ENCODE results near the gene CCDC57.
A peak's percentile ranks its signal among the peaks of the same experiment; 100 is the strongest.

The CCDC57 gene

GRCh38 chr17:82062076-82062983 lies 150.3 kb downstream of the CCDC57 start:
- no peak for DNase-seq (ENCODE audit: low read depth in 2 of 2)

DNA sequence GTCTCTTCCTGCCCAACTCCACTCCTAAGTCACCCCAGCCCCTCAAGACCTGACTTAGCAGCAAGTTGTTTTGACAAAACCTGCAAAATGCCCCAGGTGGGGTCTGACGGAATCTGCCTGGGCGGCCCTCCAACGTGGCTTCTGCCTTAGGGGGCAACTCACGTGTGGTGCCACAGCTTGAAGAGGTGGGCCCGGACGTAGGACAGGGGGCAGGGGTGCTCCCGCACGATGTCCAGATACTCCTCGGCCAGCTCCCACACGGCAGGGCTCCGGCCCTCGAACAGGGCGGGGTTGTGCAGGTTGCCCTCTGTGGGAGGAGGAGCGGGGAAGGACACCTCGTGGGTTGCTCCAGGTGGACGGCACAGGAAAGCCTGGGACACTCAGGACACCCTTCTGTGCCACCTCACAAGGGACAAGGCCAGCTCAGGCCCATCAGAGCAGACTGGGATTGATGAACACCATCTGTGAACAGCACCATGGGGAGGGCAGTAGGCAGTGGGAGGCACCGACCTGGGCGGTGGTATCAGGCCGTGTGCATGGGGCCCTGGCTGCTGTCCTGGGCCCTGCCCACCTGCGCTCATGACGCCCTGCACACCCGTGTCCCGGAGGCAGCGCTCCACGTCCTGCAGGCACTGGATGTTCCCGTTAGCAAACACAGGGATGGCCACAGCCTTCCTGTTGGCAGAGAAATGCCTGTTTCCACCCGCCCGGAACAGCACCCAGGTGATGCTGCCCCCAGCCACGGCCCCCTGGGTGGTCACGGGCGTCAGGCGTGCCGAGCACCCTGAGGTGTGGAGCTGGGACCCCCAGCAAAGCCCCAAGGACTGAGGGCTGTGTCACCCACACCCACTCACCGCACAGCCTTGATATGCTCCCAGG lies 151.4 kb downstream of the CCDC57 start:
- DNase-seq (ENCODE audit: low read depth in 2 of 2) = no peak

GRCh38 chr17:82060614-82061013 lies 152.0 kb downstream of the CCDC57 start:
- DNase-seq (ENCODE audit: low read depth in 2 of 2) = no peak

GRCh38 chr17:82060001-82060380 lies 152.7 kb downstream of the CCDC57 start:
- DNase-seq (ENCODE audit: low read depth in 2 of 2) = no peak

DNA sequence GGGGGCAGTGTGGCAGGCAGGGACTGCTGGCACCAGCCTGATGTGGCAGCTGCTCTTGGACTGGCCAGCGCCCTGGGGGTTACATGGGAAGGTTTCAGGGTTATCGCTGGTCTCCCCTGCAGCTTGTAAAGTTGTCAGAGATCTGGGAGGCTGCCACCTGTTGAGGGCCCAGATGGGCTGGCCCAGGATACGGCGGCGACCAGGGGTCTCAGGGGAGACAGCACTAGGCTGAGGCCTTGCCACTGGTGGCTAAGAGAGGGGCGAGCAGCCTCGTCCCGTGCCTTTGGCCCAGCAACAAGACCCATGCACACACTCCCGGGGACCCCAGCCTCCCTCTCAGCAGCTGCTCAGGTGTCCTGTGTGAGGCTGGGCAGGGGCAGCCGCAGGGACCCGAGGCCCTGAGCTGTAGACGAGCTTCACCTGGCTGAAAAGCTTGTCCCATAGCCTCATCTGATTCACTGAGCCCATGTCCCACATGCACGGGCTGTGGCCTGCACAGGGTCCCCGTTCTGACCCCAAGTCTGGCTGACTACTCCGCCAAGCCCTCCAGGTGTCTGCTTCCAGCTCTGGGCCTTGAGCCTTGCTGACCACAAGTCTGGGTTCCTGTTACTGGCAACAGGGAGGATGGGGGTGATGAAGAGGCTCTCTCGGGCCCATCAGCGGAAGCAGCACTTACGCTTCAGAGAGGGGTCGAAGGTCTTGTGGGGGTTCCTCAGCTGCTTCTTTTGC lies 153.2 kb downstream of the CCDC57 start:
- DNase-seq (ENCODE audit: low read depth in 2 of 2) = no peak

DNA sequence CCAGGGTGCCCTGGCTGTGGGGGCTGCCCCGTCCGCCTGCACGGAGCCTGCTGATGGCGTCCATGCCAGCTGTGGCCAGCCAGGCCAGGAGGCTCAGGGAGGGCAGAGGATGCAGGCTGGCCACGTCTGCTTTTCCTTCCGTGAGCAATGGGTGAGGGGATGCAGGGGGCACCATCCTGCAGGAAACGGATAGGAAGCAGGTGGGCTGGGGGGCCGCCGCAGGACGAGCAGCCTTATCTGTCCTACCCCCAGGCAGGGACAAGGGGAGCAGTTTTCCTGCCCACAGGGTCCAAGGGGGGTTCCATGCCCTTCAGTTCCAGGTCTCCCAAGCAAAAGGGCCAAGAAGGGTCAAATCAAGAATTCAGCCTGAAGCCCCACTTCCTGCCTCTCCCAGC lies 153.8 kb downstream of the CCDC57 start:
- no peak for DNase-seq (ENCODE audit: low read depth in 2 of 2)

DNA sequence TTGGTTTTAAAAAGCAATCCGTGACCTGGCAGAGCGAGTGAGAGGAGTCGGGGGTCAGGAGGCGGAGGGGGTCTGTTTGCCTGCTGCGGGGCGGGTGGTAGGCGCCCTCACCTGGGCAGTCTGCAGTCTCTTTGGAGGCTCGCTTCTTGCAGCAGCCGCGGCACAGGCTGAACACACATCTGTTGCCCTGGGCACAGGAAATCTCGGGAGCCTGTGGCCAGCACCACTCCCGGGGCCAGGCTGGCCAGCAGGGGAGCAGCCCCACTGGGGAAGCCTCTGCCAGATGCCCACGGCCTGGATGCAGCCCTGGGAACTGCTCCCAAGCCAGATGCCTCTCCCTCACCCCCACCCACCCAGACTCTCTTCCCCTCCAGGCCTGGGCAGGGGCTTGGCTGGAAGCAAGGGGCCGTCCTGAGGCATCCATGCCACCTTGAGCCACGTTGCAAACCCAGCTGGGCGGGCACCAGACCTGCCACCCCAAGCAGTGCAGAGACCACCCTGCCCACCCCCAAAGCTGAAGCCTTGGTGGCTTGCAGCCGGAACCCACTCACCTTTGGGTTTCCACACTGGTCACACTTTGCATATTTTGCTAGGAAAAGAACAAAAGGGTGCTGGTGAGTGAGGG lies 154.3 kb downstream of the CCDC57 start:
- DNase-seq (ENCODE audit: low read depth in 2 of 2) = no peak

- DNase-seq (ENCODE audit: low read depth in 2 of 2) = no peak
These were observed 155.7 kb downstream of the CCDC57 start for GRCh38 chr17:82056729-82057621.

DNA sequence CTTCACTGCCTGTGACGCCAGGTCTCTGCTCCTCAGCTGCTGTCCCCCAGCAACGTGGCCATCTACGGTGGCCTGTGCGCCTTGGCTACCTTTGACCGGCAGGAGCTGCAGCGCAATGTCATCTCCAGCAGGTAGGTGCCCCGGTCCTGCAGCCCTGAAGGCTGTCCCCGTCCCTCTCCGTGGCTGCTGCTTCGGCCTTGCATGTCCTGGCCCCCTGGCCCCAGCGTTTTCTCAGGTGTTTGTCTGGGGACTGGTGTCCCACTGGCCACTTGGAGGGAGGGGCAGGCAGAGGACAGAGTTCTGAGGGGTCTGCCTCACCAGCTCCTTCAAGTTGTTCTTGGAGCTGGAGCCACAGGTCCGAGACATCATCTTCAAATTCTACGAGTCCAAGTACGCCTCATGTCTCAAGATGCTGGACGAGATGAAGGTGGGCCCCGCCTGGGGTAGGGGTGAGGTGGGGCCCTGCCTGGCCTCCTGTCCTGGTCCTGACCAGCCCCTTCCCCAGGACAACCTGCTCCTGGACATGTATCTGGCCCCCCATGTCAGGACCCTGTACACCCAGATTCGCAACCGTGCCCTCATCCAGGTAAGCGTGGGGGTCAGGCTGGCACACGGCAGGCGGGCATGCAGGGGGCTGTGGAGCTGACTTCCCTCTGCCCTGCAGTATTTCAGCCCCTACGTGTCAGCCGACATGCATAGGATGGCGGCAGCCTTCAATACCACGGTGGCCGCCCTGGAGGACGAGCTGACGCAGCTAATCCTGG lies 156.5 kb downstream of the CCDC57 start:
- DNase-seq (ENCODE audit: low read depth in 2 of 2) = no peak

GRCh38 chr17:82055023-82055964 lies 157.3 kb downstream of the CCDC57 start:
- no peak for DNase-seq (ENCODE audit: low read depth in 2 of 2)

- no peak for DNase-seq (ENCODE audit: low read depth in 2 of 2)
These were observed 158.2 kb downstream of the CCDC57 start for GRCh38 chr17:82054351-82055022.

DNA sequence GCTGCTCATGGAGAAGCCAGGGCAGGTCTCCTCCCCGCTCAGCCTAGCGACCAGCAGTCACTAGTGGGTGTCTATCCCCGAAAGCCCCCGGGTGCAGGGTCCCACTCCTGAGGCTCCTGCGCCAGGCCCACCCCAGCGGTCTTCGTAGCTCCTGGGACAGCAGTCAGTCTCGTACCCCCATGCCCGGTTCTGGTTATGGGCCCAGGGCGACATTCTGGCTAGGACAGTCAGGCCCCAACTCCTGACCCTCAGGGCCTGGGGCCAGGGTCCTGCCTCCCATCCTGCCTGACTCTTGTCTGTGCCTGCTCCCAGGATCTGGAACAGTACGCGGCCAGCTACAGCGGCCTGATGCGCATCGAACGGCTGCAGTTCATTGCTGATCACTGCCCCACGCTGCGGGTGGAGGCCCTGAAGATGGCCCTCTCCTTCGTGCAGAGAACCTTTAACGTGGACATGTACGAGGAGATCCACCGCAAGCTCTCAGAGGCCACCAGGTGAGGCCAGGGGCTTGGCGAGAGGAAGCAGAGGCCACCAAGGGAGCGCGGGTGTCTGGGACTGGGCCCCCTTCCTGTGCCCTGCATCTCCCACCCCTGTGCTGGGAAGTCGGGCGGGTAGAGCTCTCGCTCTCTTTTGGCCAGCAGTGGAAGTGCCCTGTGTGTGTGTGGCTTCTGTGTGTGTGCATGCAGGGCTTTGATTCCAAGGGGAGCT lies 158.9 kb downstream of the CCDC57 start:
- no peak for DNase-seq (ENCODE audit: low read depth in 2 of 2)

DNA sequence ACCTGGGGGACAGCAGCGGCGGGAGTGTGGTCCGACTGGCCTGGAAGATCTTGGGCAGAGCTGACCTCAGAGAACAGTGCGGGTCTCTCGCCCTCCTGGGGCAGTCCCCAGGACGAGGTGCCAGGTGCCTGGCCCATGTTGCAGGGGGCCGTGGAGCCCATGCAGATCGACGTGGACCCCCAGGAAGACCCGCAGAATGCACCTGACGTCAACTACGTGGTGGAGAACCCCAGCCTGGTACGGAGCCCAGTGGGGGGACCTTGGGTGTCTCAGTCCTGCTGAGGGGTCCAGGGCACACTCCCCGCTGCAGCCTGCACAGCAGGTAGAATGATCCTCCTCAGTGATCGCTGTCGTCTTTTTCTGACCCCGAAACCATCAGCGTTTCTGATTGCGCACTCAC lies 159.5 kb downstream of the CCDC57 start:
- no peak for DNase-seq (ENCODE audit: low read depth in 2 of 2)

DNA sequence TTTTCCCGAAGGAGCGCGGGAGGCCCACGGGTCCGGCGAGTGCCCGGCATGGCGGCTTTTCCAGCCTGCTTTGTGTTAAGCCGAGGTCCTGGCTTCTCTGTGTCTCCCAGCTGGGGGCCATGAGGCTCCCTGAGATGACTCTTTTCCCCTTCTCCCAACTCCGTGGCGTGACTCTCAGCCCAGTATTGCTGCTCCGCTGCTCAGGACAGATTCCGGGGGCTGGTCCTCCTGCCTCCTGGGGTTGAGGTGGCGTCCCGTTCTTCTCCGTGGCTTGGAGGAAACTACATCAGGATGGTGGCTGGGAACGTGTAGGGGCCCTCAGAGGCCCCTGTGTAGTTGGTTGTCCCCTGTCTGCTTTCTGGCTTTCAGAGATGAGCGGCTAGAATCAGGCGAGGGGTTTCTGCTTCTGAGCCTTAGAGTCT lies 160.0 kb downstream of the CCDC57 start:
- no peak for DNase-seq (ENCODE audit: low read depth in 2 of 2)

DNA sequence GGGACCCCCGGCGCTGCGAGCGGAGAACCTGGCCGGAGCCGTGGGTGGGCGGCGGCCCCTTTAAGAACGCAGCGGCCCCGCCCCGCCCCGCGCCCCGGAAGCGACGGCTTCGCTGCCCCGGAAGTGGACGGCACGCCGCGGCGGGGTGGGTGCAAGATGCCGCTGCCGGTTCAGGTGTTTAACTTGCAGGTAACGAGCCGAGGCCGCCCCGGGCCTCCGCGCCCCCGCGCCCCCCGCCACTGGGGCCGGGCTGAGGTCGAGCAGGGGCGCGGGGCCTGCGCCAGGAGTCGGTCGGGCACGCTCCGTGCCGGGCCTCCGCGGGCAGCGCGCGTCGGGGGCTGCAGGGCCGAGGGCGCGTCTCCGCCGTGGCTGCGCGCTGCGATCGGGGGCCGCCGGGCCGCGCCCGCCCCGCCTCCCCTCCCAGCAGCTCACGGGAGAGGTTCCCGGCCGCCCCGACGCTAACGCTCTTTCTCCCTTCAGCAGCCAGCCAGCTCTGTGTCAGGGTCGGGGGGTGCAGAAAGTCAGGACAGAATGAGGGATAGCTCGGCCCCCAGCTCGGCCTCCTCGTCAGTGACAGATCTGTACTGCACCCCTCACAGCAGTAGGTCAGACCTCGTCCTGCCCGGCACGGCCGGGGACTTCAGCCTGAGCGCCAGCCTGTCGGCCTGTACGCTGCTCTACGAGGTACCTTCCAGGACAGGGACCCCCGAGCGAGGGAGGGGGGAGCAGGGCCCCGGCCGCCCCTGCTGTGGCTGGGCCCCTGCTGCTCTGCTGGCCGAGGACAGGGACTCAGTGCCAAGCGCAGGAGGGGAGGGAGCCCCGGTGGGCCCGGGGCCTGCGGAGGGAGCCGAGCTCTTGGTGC lies 160.6 kb downstream of the CCDC57 start, which contains the start of the genes GPS1 and RFNG:
GPS1 (plus strand) TSS at position 123 of the 862 bp plus-strand sequence; CDS start at position 157, 34 bp downstream.
RFNG (minus strand) TSS at position 36 of the 862 bp plus-strand sequence. CDS start 45 bp downstream, outside the sequence.
- DNase-seq (ENCODE audit: low read depth in 2 of 2) = peak; percentile 68 to 80

All from stimulated activated CD4-positive, alpha-beta T cell treated with anti-CD3 and anti-CD28 coated beads, Interleukin-12 subunit alpha, Interleukin-12 subunit beta, amount 100 ng/mL, for 24 hours (primary cell).